Breast epithelium (tissue), 4 donors: ENCODE data around the gene SPP2. TPM values are rescaled to one million over a fixed set of nuclear protein-coding genes. Genes with fewer than 3 reads are reported as not detected.

ENCODE experiments used
- DNase-seq, 2 donors: peaks; one replicate each; pipeline ENCODE4 v3.0.0-alpha.2; 2019; ENCODE audit warnings: low spot score in 2 of 2
- H3K27ac ChIP-seq, 2 donors: fragments of 200-600 bp; sonication (generic) in 1 of 2; one replicate each; pipeline ENCODE4 v1.5.1; 2016 to 2019; ENCODE audit warnings: mild to moderate bottlenecking in 1 of 2
- H3K27me3 ChIP-seq, 2 donors: fragments of 200-600 bp; sonication (generic) in 1 of 2; one replicate each; pipeline versions ENCODE4 v1.5.1 to v1.6.0; 2017 to 2019; ENCODE audit warnings: control low read depth in 1 of 2, mild to moderate bottlenecking in 1 of 2
- H3K36me3 ChIP-seq: fragments of 200-600 bp; one replicate; pipeline ENCODE4 v1.5.1; 2019
- H3K4me1 ChIP-seq, 2 donors: fragments of 200-600 bp; sonication (generic); one replicate each; pipeline ENCODE4 v1.5.1; 2016 to 2019; ENCODE audit warnings: control low read depth in 1 of 2
- H3K4me3 ChIP-seq, 3 donors: fragments of 200-600 bp; sonication (generic); 1 replicate in 2 of 3; 2 replicates in 1 of 3; pipeline ENCODE4 v1.5.1; 2016 to 2019; ENCODE audit warnings: mild to moderate bottlenecking in 3 of 3, moderate library complexity in 2 of 3
- H3K9me3 ChIP-seq, 2 donors: fragments of 200-600 bp; sonication (generic) in 1 of 2; one replicate each; pipeline ENCODE4 v1.5.1; 2016 to 2019; ENCODE audit warnings: control low read depth in 1 of 2
- CTCF ChIP-seq, 3 donors: fragments of 450-650 bp; IDR thresholded peaks; one replicate each; pipeline ENCODE4 v1.5.1; 2016 to 2017; ENCODE audit warnings: antibody characterized with exemption in 3 of 3, mild to moderate bottlenecking in 3 of 3, moderate library complexity in 3 of 3
- POLR2A ChIP-seq: fragments of 450-650 bp; IDR thresholded peaks from one replicate; pipeline ENCODE4 v1.6.1; 2016; ENCODE audit warnings: antibody characterized with exemption, mild to moderate bottlenecking, moderate library complexity
- POLR2AphosphoS5 ChIP-seq, 3 donors: sonication (generic); formaldehyde crosslinking; IDR thresholded peaks; one replicate each; pipeline ENCODE4 v1.6.1; 2017; ENCODE audit warnings: antibody characterized with exemption in 3 of 3
- intact Hi-C: fragments of 100-400 bp; cut with DNase I; formaldehyde crosslinking; loops from one replicate; pipeline ENCODE4 v1.15.1; 2023; ENCODE audit warnings: low total_unique reads
- total RNA-seq, 3 donors: library from RNA; depleted of rRNA; stranded (reverse); fragments of >200 nt; gene quantifications; one replicate each; pipeline ENCODE4 v1.1.0, GENCODE V29; 2016

The SPP2 gene
- total RNA-seq, 3 donors from 2014 or later, result not detected

- no peaks in the 10 kb centered on the region for H3K36me3 ChIP-seq
- no peak overlapping the region for H3K4me3 ChIP-seq
- intact Hi-C loops, result no loop called here
- no peaks in the 10 kb centered on the region for H3K9me3 ChIP-seq
- H3K27ac ChIP-seq, result no peak overlapping the region
- TF ChIP-seq POLR2A, result no peak
- no peak for TF ChIP-seq CTCF (IDR thresholded peaks at IDR 0.05)
- TF ChIP-seq POLR2AphosphoS5 (IDR thresholded peaks at IDR 0.05), result no peak
- no peaks in the 10 kb centered on the region for H3K4me1 ChIP-seq
- H3K27me3 ChIP-seq, result no peaks in the 10 kb centered on the region
- DNase-seq, result no peak
These were observed 75.1 kb downstream of the SPP2 start for GRCh38 chr2:234125451-234126145.

- Histone ChIP-seq H3K27ac (no peak overlapping the region), H3K4me3 (no peak overlapping the region), H3K27me3 (no peaks in the 10 kb centered on the region), H3K9me3 (no peaks in the 10 kb centered on the region), H3K4me1 (no peaks in the 10 kb centered on the region), H3K36me3 (no peaks in the 10 kb centered on the region)
- DNase-seq, result no peak
- intact Hi-C loops, result no loop called here
- TF ChIP-seq POLR2AphosphoS5 (IDR thresholded peaks at IDR 0.05) (no peak), POLR2A (no peak), CTCF (IDR thresholded peaks at IDR 0.05) (no peak)
These were observed 75.6 kb downstream of the SPP2 start for GRCh38 chr2:234126146-234126470.

Other genes with a start within 250 kb of the SPP2 start
- 1 to 10 TPM in 1 of 3 donors, under 1 TPM in 1, not detected in 1; 0.33 to 3.0 TPM for gene HJURP, start 196.2 kb upstream of the SPP2 start, total RNA-seq
- gene TRPM8, start 133.3 kb upstream of the SPP2 start, total RNA-seq, result not detected